SHP77 treated with DMSO at 0.1 percent for 48 hours (cell line): ENCODE data around the gene SNORC.

Experiments used
- DNase-seq: peaks from one replicate; lab custom pipeline; 2025; lab: John Stamatoyannopoulos, UW

The SNORC gene

GRCh38 chr2:232926431-232926939, 56.4 kb downstream of the SNORC start:
- no peak for DNase-seq

GRCh38 chr2:232927032-232927792, 57.1 kb downstream of the SNORC start:
- no peak for DNase-seq

GRCh38 chr2:232927793-232928550, 57.9 kb downstream of the SNORC start:
- DNase-seq: no peak
